ENCODE results near the gene CACNB2.
"Not testable (repeated sequence)": the region's sequence is repeated elsewhere in the genome, so short reads cannot be mapped to it uniquely, and the experiment has no call there.

CACNB2 gene

DNA sequence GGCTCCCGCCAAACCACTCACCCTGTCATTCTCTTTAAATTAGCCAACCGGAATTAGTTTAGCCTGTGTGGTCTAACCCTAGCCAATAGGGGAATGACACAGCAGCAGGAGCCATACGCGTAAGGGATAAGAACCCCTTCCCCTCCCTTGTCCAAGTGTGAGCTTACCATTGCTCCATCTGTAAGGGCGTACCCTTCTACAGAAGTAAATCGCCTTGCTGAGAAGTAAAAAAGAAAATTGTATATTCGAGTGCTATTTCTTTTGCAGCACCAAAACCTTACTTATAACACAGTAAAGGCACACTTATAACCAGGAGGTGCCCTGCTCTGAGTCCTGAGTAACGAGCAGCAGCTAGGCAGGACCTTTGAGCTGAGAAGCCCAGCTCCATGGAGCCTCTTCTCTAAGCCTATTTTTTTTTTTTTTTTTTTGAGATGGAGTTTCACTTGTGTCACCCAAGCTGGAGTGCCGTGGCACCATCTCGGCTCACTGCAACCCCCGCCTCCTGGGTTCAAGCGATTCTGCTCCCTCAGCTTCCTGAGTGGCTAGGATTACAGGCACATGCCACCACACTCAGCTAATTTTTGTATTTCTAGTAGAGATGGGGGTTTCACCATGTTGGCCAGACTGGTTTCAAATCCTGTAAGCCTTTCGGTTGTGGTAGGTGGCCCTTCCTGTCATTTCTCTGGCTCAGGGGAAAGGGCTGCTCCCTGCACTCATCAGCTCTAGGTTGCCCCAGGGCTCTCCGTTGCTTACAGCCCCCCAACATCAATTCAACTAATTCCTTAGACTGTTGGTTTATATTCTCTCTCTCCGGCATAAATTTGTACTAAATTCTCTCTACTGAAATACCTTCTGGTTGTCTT lies 437.8 kb downstream of the CACNB2 start:
- no peak for DNase-seq

DNA sequence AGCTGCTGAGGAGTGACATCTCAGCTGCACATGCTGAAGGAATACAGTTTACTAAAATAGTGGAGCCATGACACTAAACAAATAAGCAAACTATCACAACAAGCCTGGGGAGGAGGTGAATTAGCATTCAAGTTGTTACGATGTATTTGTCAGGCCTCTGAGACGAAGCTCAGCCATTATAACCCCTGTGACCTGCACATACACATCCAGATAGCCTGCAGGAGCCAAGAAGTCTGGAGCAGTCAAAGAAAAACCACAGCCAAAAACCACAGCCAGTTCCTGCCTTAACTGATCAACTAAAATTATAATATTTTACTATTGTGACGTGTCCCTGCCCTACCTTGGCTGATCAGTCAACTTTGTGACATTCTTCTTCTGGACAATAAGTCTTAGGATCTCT lies 442.6 kb downstream of the CACNB2 start:
- DNase-seq: no peak

DNA sequence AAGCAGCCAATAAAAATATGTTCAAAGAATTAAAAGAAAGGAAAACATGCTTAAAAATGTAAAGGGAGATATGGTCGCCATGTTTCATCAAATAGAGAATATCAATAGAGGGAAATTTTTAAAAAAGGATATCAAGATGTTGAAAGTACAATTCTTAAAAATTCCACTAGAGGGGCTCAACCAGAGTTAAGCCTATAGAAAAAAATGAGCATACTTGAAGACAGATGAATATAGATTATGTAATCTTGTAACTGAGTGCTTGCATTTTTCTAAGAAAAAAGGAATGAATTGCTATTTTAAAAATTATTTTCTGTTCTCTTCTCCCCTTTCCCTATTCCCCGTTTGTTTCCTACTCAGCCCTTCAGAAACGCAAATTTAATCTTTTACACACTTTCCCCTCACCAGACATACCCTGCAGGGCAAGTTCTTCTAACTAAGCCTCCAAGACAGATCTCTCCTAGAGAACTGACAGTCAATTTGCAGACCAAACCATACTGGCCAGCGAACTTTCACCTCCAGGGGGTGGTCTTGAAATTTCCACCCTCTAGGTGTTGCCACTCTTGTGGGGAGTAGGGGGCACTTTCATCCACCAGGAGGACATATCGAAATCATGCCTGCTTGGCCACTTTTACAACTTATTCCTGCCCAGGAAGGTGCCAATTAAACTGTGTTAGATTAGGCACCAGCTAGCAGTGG lies 443.5 kb downstream of the CACNB2 start:
- DNase-seq: no peak

DNA sequence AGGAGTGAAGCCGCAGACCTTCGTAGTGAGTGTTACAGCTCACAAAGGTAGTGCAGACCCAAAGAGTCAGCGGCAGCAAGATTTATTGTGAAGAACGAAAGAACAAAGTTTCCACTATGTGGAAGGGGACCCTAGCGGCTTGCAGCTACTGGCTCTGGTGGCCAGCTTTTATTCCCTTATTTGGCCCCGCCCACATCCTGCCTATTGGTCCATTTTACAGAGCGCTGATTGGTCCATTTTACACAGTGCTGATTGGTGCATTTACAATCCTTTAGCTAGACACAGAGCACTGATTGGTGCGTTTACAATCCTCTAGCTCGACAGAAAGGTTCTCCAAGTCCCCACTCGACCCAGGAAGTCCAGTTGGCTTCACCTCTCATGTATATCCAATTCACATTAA lies 446.4 kb downstream of the CACNB2 start:
- DNase-seq: not testable (repeated sequence)

DNA sequence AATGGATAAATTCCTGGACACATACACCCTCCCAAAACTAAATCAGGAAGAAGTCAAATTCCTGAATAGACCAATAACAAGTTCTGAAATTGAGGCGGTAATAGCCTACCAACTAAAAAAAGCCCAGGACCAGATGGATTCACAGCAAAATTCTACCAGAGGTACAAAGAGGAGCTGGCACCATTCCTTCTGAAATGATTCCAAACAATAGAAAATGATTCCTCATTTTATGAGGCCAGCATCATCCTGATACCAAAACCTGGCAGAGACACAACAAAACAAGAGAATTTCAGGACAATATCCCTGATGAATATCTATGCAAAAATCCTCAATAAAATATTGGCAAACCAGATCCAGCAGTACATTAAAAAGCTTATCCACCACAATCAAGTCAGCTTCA lies 450.9 kb downstream of the CACNB2 start:
- not testable (repeated sequence) for DNase-seq
